HUES64 (cell line): ENCODE measurements around the gene LRRN2.

Experiments
- H3K27ac ChIP-seq: 2 replicates; pipeline ENCODE4 v1.7.0; 2013; ENCODE audit warnings: low read depth, low read length, inconsistent platforms
- H3K27me3 ChIP-seq: 2 replicates; pipeline ENCODE4 v1.6.1; 2013; ENCODE audit warnings: mild to moderate bottlenecking, low read length; ENCODE audit not compliant: insufficient read depth
- H3K36me3 ChIP-seq: 2 replicates; pipeline ENCODE4 v1.6.1; 2013; ENCODE audit warnings: mild to moderate bottlenecking, low read length; ENCODE audit not compliant: insufficient read depth
- H3K4me1 ChIP-seq: 2 replicates; pipeline ENCODE4 v1.6.1; 2013; ENCODE audit warnings: mild to moderate bottlenecking, low read length, moderate library complexity; ENCODE audit not compliant: insufficient read depth
- H3K4me3 ChIP-seq: 2 replicates; pipeline ENCODE4 v1.5.1; 2013; ENCODE audit warnings: mild to moderate bottlenecking, low read length, moderate library complexity
- H3K9ac ChIP-seq: 2 replicates; pipeline ENCODE4 v1.6.1; 2013; ENCODE audit warnings: mild to moderate bottlenecking, low read depth, low read length
- H3K9me3 ChIP-seq: 2 replicates; pipeline ENCODE4 v1.6.1; 2013; ENCODE audit warnings: low read depth, low read length; ENCODE audit not compliant: insufficient read depth
- WGBS: fragments of 150-250, 120-280 bp; methylation state at CpG from one replicate; pipeline ENCODE4 v1.1.7; 2013; ENCODE audit warnings: missing lambda C conversion rate; 5-methylcytosine and 5-hydroxymethylcytosine counted together

Gene LRRN2

DNA sequence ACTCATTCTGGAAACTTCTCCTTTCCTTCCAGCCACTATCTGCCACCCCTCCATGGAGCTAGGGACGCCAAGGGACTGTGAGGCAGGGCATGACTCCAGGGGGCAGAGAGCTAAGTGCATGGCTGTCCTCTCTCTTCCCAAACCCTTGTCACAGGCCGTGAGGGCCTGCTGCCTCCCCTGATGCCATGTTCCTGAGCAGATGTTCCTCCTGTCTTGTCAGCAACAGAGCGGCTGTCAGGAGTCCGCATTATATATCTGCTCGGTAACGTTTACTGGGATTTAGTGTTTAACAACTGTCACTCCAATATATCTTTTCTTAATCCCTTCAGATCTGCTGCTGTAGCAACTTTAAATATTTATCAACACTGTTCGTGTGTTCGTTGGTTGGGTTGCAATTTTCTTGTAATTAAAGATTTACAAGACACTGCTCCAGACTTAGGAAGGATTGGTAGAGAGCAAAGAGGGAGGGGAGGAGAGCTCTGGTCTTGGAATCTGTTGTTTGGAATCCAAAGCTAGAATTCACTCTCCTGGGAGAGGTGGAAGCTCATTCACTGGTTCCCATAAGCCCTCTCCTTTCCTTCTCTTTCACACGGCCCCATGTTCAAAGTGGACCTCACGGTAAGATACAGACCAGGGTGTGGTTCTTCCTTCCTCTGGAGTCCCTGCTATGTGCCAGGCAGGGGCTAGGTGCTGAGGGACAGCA, 93.1 kb downstream of the LRRN2 start:
- peaks cover 10% of the 10 kb centered on the region; the same call in 1 of the 2 replicates for H3K4me1 ChIP-seq
- no peaks in the 10 kb centered on the region for H3K9me3 ChIP-seq
- H3K36me3 ChIP-seq = no peaks in the 10 kb centered on the region
- no peak overlapping the region for H3K27ac ChIP-seq
- H3K4me3 ChIP-seq = no peak overlapping the region
- 88% methylated on average over 10 of the region's 10 CpGs for WGBS
- no peaks in the 10 kb centered on the region for H3K27me3 ChIP-seq
- H3K9ac ChIP-seq = no peak overlapping the region

DNA sequence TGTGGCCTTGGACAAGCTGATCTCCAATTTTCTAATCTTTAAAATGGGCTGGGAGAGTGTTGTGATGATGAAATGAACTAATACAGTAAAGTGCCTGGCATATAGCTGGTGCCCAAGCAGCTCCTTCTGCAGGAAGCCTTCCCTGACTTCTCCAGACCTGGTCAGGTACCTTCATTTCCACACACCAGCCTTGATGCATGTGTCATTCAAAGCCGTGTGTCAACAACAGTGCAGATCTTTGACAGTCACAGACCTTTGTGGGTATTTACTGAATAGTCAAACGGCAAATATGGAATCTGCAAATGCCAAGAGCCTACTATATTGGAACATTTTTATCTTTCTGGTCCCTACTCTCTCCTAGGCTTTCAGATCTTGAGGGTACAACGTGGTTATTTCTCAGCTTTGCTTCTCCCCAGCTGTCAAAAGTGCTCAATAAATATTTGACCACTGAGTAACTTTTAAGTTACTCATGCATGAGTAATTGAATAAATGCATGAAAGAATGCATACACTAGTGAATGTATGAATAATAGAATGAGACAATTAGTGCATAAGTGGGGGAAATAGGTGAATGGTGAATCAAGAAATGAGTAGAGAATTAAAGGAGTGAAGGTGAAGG, 94.0 kb downstream of the LRRN2 start:
- Histone ChIP-seq H3K27ac (no peak overlapping the region), H3K9me3 (no peaks in the 10 kb centered on the region), H3K27me3 (no peaks in the 10 kb centered on the region), H3K9ac (no peak overlapping the region), H3K4me1 (peaks cover 10% of the 10 kb centered on the region; the same call in 1 of the 2 replicates), H3K36me3 (no peaks in the 10 kb centered on the region), H3K4me3 (no peak overlapping the region)
- 81% methylated on average over 3 of the region's 3 CpGs for WGBS

DNA sequence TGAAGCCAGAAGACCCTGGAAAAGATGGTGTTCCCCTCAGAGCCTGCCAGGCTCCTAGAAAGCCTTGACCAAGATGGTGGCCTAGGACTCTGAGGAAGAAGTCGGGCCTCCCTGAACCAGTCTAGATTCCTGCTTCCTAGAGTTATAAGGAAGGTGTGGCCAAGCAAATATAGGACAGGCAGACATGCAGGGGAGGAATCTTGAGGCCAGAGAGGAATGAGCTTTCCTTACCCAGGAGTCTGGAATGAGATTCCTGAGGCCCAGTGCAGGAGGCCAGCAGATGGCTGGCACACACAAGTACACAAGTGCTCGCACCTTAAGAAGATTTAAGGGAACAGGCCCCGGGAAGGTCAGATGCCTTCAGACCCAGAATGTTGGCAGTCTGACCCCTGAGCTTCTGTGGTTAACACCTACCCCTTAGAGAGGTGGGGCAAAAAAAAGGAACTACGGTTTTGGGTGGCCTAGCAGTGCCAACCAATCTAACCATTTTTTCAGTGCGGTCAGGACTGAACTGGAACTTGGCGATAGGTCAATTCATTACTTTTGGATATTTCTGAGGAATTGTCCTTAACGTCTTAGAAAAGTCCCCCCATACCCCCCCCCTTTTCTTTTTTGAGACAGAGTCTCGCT, 96.0 kb downstream of the LRRN2 start:
- Histone ChIP-seq H3K36me3 (no peaks in the 10 kb centered on the region), H3K27ac (no peak overlapping the region)
- 96% methylated on average over 8 of the region's 8 CpGs for WGBS

GRCh38 chr1:204588826-204589225, 96.7 kb downstream of the LRRN2 start:
- H3K9me3 ChIP-seq = no peaks in the 10 kb centered on the region
- H3K4me3 ChIP-seq = no peak overlapping the region
- no peaks in the 10 kb centered on the region for H3K27me3 ChIP-seq
- peaks cover 19% of the 10 kb centered on the region for H3K4me1 ChIP-seq
- no peak overlapping the region for H3K9ac ChIP-seq
- no peaks in the 10 kb centered on the region for H3K36me3 ChIP-seq
- 83% methylated on average over 5 of the region's 5 CpGs for WGBS
- H3K27ac ChIP-seq = no peak overlapping the region

More for the DNA sequence above, 96.0 kb downstream of the LRRN2 start:
- Histone ChIP-seq H3K9ac (no peak overlapping the region), H3K4me1 (peaks cover 18% of the 10 kb centered on the region), H3K27me3 (no peaks in the 10 kb centered on the region), H3K9me3 (no peaks in the 10 kb centered on the region), H3K4me3 (no peak overlapping the region)

DNA sequence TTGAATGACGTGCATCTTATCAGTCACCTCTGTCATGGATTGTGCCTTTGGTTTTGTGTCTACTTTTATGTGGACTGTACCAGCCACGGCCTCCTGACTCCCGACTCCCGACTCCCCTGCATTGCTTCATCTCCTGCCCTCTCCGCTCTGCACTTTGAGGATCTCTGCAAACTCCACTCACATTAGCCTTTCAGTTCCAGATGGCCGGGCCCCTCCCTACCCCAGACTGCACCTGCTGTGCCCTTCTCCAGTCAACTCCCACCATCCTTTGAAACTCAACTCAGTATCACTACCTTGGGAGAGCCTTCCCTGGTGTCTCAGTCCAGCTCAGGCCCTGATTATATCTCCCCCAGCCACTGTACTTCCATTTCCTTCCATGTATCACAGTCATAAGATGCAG, 97.9 kb downstream of the LRRN2 start:
- Histone ChIP-seq H3K4me3 (no peak overlapping the region), H3K27me3 (no peaks in the 10 kb centered on the region), H3K4me1 (peaks cover 19% of the 10 kb centered on the region), H3K36me3 (no peaks in the 10 kb centered on the region), H3K9me3 (no peaks in the 10 kb centered on the region), H3K9ac (no peak overlapping the region), H3K27ac (no peak overlapping the region)
- 87% methylated on average over 6 of the region's 6 CpGs for WGBS

GRCh38 chr1:204584699-204585372, 100.7 kb downstream of the LRRN2 start:
- Histone ChIP-seq H3K9me3 (no peaks in the 10 kb centered on the region), H3K9ac (no peak overlapping the region)
- 61% methylated on average over 11 of the region's 11 CpGs for whole genome bisulfite sequencing

GRCh38 chr1:204583909-204584632, 101.5 kb downstream of the LRRN2 start:
- no peak overlapping the region for H3K4me3 ChIP-seq
- peaks cover 19% of the 10 kb centered on the region for H3K4me1 ChIP-seq
- WGBS = 98% methylated on average over 4 of the region's 4 CpGs
- no peak overlapping the region for H3K27ac ChIP-seq
- H3K36me3 ChIP-seq = no peaks in the 10 kb centered on the region
- H3K27me3 ChIP-seq = no peaks in the 10 kb centered on the region; the same call in 1 of the 2 replicates
- H3K9ac ChIP-seq = no peak overlapping the region
- no peaks in the 10 kb centered on the region for H3K9me3 ChIP-seq

More at GRCh38 chr1:204584699-204585372, 100.7 kb downstream of the LRRN2 start:
- Histone ChIP-seq H3K4me3 (no peak overlapping the region), H3K27me3 (no peaks in the 10 kb centered on the region; the same call in 1 of the 2 replicates), H3K27ac (no peak overlapping the region), H3K36me3 (no peaks in the 10 kb centered on the region), H3K4me1 (peaks cover 20% of the 10 kb centered on the region)

GRCh38 chr1:204581759-204582158, 103.8 kb downstream of the LRRN2 start:
- peaks cover 25% of the 10 kb centered on the region for H3K4me1 ChIP-seq
- H3K27ac ChIP-seq = no peak overlapping the region
- no peaks in the 10 kb centered on the region for H3K36me3 ChIP-seq
- H3K9me3 ChIP-seq = no peaks in the 10 kb centered on the region
- no peak overlapping the region for H3K4me3 ChIP-seq
- no peak overlapping the region for H3K9ac ChIP-seq
- H3K27me3 ChIP-seq = no peaks in the 10 kb centered on the region; the same call in 1 of the 2 replicates
- 96% methylated on average over 2 of the region's 3 CpGs for WGBS

DNA sequence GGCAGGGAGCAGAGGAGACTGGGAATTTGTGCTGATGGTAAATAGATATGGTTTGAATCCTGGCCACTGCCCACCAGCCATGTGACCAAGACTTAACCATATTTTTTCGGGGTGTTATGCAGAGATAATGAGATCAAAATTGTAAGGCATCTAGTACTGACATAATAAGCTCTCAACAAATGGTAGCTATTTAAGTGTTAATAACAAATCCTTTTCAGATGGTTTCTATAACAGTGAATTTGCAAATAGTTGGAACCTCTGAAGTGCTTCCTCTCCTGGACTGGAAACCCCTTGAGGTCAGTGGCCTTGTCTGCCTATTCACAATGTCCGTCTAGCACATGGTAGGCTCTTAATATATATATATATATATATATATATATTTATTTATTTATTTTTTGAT, 104.7 kb downstream of the LRRN2 start:
- Histone ChIP-seq H3K9ac (no peak overlapping the region), H3K4me1 (peaks cover 34% of the 10 kb centered on the region), H3K36me3 (no peaks in the 10 kb centered on the region), H3K9me3 (no peaks in the 10 kb centered on the region), H3K27ac (no peak overlapping the region), H3K27me3 (peaks cover under 1% of the 10 kb centered on the region; the same call in 1 of the 2 replicates), H3K4me3 (no peak overlapping the region)
- WGBS = 100% methylated on average over 1 of the region's 2 CpGs

DNA sequence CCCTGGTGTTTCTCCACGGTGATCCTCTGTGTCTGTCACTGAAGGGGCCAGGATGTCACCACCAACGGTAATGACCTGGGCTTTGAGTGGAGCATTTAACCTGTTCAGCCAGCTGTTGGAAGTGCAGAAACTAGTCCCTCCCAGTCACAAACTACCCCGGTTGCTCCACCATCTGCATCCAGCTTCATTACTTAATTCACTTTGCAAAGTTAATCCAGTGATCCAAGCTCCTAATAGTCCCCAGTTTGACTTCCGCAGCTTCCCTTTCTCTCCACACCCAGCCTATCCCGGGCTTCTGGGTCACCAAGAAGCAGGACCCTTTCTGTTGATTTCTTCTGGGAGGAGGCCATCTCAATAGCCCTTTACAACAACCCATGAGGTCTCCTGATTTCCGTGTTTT, 105.9 kb downstream of the LRRN2 start:
- H3K9me3 ChIP-seq = no peaks in the 10 kb centered on the region
- no peak overlapping the region for H3K4me3 ChIP-seq
- H3K27me3 ChIP-seq = peaks cover 13% of the 10 kb centered on the region
- H3K4me1 ChIP-seq = peaks cover 38% of the 10 kb centered on the region
- H3K27ac ChIP-seq = no peak overlapping the region
- 78% methylated on average over 6 of the region's 6 CpGs for WGBS
- H3K36me3 ChIP-seq = no peaks in the 10 kb centered on the region
- H3K9ac ChIP-seq = no peak overlapping the region
